Activated CD8-positive, alpha-beta memory T cell treated with anti-CD3 and anti-CD28 coated beads for 36 hours (primary cell): ENCODE data around the gene ARNT2. TPM values are rescaled to one million over a fixed set of nuclear protein-coding genes. Genes with fewer than 3 reads are reported as not detected.

Source experiments
- CTCF ChIA-PET: fragments of 350-600 bp; sonication (Branson Sonifier 250); formaldehyde crosslinking; loops from one replicate; lab custom pipeline; 2021; ENCODE audit warnings: antibody characterized with exemption; lab: Charles Lee
- POLR2A ChIA-PET: fragments of 350-600 bp; sonication (Branson Sonifier 250); formaldehyde crosslinking; loops from one replicate; lab custom pipeline; 2021; ENCODE audit warnings: antibody characterized with exemption; lab: Charles Lee
- total RNA-seq, 2 experiments: library from RNA; stranded (reverse); gene quantifications; one replicate each; pipeline ENCODE4 v1.2.3, GENCODE V29; 2021

ARNT2 gene
- total RNA-seq, 2 experiments from 2014 or later, result not detected

DNA sequence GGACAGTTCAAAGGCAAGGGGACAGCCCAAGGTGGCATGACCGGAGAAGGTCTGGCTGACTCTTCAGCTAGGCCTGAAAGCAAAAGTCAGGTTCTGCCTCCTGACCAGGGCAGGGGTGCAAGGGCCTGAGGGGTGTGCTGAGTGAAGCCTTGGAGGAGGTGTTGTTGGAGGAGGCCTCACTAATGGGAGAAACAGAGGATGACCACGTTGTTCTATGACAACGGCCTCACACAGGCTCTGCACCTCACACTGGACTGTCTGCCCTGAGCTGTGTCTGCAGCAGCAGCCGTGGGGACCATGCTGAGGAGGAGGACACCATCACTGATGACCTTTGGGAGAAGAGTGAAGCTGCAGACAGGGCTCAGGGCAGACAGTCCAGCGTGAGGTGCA, 174.0 kb downstream of the ARNT2 start:
- CTCF ChIA-PET, result no interaction called here
- POLR2A ChIA-PET, result no interaction called here

DNA sequence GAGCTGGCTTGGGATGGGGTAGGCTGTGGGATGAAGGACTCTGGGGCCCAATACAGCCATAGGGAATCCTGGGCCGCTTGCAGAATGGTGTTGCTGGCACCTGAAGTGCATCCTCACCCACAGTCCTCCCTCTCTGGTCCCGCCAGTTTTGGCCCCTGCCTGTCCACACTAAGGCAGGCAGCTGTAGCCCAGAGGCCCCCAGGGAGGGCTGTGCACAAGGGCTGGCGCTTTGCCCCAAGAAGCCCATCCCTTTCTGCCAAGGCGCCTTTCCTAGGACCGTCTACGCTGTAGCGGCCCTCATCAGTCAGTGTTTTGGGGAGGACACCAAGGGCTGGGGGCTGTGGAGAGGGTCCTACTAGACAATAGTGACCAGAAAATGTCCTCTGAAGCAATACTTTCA, 174.7 kb downstream of the ARNT2 start:
- ChIA-PET POLR2A (no interaction called here), CTCF (no interaction called here)

DNA sequence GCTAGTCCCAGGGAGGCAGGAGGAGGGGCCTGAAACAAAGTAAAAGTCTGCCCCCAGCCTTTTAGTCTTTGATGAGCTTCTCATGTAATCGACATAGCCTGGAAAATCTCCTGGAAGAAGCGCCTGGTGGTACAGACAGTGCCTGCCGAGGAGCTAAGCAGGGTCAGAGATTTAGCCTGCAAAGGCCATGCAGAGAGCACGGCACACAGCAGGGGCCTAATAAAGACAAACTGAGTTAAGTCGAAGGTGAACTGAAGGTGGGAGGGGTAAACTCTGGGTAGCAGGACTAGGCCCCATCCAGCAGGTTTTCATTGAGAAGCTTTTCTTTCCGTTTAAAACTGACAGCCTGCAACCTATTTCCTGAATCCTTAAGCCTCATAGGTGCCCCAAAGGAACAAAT, 175.4 kb downstream of the ARNT2 start:
- POLR2A ChIA-PET, result no interaction called here
- CTCF ChIA-PET, result no interaction called here

- POLR2A ChIA-PET, result no interaction called here
- CTCF ChIA-PET, result no interaction called here
These were observed 175.9 kb downstream of the ARNT2 start for GRCh38 chr15:80580106-80580505.

GRCh38 chr15:80580536-80581260, 176.5 kb downstream of the ARNT2 start:
- ChIA-PET CTCF (no interaction called here), POLR2A (no interaction called here)

GRCh38 chr15:80581976-80582375, 177.8 kb downstream of the ARNT2 start:
- ChIA-PET POLR2A (no interaction called here), CTCF (no interaction called here)

DNA sequence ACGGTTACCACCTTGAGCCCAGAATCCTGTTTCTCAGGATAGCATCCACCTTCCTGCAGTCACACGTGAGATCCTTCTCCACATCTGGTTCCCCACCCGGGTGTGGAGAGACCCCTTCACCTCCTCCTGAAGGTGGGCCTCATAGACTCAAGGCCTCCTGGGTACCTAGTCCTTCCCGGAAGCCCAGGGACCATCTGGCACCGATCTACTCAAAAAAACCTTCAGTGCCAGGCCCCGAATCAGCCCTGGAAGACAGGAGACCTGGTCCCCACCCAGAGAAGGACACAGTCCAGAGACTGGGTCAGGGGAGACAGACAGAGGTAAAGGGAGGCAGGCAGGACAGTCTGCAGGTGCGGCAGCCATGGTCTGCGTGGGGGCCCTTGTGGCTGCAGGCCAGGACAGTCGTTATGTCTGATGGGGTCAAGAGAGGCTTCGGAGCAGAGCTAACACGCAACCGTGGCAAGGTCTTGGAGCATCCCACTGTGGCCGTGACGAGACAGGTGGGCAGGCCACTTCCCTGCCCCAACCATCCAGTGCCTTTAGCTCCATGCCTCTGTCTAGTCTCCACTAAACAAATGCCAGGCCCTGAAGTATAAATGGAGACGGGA, 178.7 kb downstream of the ARNT2 start:
- ChIA-PET CTCF (no interaction called here), POLR2A (no interaction called here)

- CTCF ChIA-PET, result no interaction called here
These were observed 180.4 kb downstream of the ARNT2 start for GRCh38 chr15:80584561-80584964.

DNA sequence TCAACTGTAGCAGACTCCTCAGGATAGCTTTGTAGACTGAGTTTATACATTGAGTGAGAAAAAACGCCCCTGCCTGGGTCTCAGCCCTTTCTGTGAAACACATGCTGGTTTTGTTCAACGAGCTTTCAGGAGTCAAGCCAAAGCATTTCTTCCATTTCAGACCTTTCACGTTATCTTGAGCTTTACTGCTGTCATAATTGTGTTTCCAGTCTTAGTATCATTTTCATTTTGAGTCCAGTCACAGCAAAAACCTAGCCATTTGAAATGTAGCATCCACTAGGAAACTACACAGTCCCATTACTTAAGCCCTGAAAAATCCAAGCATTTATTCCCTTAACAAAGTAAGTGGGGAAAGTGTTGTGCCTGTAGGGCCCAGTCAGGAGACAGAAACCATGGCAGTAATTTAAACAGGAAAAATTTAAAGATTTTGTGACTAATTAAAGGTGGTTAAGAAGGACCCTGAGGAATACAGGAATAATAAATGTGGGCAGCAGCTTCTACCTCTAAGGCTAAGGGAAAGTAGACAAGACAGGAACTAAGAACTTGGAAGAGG, 180.9 kb downstream of the ARNT2 start:
- ChIA-PET CTCF (no interaction called here), POLR2A (no interaction called here)

More at GRCh38 chr15:80584561-80584964, 180.4 kb downstream of the ARNT2 start:
- POLR2A ChIA-PET, result no interaction called here

- ChIA-PET CTCF (no interaction called here), POLR2A (no interaction called here)
These were observed 181.4 kb downstream of the ARNT2 start for GRCh38 chr15:80585544-80586018.

GRCh38 chr15:80586161-80586560, 182.0 kb downstream of the ARNT2 start:
- CTCF ChIA-PET, result no interaction called here
- POLR2A ChIA-PET, result no interaction called here

GRCh38 chr15:80587007-80587406, 182.8 kb downstream of the ARNT2 start:
- ChIA-PET CTCF (no interaction called here), POLR2A (no interaction called here)

DNA sequence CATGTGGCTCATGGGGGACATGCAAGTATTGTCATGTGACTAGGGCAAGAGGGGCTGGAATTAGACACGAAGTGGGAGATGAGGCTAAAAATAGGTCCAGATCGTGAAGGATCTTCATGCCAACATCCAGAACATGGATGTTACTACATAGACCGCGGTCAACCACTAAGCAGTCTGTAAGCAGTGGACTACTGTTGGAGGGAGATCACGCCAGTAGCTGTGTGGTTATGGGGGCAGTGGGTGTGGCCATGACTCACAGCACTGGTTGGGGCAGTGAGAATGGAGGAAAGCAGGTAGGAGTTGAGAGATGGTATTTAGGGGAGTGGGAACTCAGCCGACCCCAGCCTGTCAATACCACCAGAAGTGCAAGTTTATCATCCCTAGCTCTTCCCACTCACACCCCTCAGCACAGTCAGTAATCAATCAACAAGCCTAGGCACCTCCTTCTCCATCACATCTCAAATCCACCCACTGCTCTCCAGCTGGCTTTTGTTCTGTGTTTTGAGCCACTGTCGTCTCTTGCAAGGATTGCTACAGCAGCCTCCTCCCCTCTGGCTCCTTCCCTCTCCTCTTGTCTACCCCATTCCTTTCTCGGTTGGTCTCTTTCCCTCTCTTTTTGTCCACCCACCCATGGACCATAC, 183.8 kb downstream of the ARNT2 start:
- POLR2A ChIA-PET, result no interaction called here
- CTCF ChIA-PET, result no interaction called here

DNA sequence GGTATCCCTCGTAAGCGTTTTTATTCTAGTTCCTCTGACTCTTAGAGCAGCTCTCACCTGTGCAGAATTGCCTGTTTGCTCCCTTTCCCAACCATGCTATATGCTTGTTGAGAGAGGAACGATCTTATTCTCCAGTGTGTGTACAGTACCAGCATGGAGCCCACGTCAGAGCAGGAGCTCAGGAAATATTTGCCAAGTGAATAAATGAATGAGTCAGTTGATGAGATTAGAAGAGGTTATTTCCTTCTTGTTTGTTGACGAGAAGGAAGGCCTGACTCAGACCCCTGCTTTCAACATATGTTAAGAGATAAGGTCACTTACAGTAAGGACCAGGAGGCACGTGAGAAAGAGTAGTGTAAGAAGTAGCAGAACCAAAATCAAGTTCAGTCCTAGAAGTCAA, 184.6 kb downstream of the ARNT2 start:
- POLR2A ChIA-PET, result no interaction called here
- CTCF ChIA-PET, result no interaction called here

GRCh38 chr15:80590761-80591355, 186.7 kb downstream of the ARNT2 start:
- POLR2A ChIA-PET, result no interaction called here
- CTCF ChIA-PET, result no interaction called here

- ChIA-PET POLR2A (no interaction called here), CTCF (no interaction called here)
These were observed 187.3 kb downstream of the ARNT2 start for GRCh38 chr15:80591471-80591870.

DNA sequence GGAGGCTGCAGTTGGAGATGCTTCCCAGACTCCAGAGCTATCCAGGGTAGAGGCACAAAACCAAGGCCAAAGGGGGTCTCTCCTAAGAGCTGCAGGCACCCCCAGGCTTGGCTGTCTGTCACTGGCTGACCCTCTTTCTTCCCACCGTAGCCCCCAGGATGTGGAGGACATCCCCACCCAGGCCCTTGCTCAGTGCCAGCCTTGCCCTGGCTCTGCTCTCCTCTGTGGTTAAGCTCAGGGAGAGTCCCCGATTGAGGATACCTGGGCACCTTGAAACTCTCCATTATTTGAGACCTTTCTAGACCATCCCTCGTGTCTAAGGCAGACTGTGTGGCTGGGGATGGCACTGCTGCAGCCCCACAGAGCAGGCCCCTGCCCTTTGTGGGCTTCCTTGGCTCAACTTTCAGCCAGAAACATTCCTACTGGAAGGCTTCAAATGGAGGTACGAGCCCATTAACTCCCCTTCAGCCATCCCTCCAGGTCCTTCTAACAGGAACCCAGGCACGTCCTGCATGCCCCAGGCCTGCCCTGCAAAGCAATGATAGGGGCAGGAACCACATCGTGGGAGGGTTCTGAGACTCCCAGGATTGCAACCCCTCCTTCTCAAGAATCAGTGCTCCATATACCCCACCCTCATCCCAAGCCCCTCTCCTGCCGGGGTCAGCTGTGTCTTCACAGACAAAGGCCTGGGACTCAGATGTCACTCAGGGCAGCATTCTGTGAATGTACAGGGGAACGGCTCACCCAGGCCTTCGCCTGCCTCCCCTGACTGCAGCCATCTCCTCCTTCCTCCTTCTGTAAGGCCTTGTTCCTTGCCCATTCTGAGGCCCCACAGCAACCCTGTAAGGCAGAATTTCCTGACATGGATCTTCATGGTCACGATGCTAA, 188.0 kb downstream of the ARNT2 start:
- CTCF ChIA-PET, result no interaction called here
- POLR2A ChIA-PET, result no interaction called here

DNA sequence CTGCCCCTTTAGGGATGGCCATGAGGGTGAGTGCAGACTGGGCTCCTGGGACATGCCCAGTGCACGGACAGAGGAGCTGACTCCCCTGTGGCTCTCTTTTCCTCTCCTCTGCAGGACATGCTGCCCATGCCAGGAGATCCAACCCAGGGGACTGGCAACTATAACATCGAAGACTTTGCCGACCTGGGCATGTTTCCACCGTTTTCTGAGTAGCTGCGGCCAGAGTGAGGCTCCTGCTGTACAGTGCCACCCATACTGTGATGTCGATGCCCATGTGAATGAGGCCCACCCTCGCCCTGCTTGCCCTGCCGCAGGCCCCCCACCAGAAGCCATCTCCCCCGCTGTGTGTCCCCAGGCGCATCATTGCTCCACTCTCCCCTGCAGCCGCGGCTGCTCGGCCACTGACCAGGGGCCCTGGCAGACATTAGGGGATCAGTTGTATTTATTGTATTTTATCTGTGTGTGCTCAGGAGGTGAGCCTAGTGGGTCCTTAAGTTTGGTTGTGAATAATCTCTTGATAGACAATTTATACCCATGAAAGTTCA, 189.4 kb downstream of the ARNT2 start:
- POLR2A ChIA-PET, result no interaction called here
- CTCF ChIA-PET, result no interaction called here
